ENCODE data around the gene XRCC3.
A peak's percentile ranks its signal among the peaks of the same experiment; 100 is the strongest.

XRCC3 gene

DNA sequence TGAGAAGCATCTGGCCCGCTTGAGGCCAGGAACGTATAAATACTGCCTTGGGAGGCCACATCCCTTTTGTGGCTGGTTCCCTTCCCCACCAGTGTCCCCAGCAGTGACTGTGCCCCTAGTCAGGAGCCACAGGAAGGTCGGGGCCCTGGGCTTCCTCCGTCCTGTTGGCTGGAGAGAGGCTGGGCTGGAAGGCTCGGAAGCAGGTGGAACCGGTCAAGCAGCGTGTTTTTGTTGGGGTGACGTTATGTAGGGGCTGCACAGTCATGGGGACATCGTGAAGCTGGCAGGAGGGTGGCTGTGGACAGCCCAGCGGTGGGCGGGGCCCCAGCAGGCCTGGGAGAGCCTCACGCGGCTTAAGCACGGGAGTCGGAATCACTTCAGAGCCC is 10.1 kb downstream of the XRCC3 start:
- no peaks in the 10 kb centered on the region for H3K9me3 ChIP-seq
- H3K4me1 ChIP-seq, result peaks cover 37% of the 10 kb centered on the region
- no peaks in the 10 kb centered on the region for H3K27me3 ChIP-seq
- TF ChIP-seq, protein P1, sequence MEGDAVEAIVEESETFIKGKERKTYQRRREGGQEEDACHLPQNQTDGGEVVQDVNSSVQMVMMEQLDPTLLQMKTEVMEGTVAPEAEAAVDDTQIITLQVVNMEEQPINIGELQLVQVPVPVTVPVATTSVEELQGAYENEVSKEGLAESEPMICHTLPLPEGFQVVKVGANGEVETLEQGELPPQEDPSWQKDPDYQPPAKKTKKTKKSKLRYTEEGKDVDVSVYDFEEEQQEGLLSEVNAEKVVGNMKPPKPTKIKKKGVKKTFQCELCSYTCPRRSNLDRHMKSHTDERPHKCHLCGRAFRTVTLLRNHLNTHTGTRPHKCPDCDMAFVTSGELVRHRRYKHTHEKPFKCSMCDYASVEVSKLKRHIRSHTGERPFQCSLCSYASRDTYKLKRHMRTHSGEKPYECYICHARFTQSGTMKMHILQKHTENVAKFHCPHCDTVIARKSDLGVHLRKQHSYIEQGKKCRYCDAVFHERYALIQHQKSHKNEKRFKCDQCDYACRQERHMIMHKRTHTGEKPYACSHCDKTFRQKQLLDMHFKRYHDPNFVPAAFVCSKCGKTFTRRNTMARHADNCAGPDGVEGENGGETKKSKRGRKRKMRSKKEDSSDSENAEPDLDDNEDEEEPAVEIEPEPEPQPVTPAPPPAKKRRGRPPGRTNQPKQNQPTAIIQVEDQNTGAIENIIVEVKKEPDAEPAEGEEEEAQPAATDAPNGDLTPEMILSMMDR (IDR thresholded peaks at IDR 0.05; ENCODE audit: low read depth, low read length), result no peak
- no peak for DNase-seq
- H3K36me3 ChIP-seq, result peaks cover 96% of the 10 kb centered on the region
- no peak overlapping the region for H3K4me3 ChIP-seq (ENCODE audit: low read depth, low read length)

DNA sequence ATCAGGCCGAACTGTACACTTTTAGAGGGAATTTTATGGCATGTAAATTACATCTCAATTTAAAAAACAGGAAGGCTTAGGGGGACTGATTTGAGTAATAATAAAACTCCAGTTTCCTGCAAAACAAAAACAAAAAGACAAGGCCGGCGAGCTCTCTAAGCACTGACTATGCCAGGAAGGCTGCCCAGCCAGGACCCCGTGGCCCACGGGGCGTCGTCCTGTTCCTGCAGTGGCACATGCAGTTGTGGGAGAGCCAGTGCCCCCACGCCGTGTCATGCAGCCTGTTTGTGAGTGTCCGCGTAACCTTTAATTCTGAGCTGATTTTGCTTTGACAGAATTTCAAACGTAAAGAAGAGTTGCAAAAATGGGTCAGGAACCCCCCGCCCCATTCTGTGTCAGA is 10.5 kb downstream of the XRCC3 start:
- no peak for DNase-seq
- TF ChIP-seq, protein P1 (IDR thresholded peaks at IDR 0.05; ENCODE audit: low read depth, low read length), result no peak
- Histone ChIP-seq H3K4me3 (ENCODE audit: low read depth, low read length) (no peak overlapping the region), H3K36me3 (peaks cover 96% of the 10 kb centered on the region), H3K4me1 (peaks cover 41% of the 10 kb centered on the region), H3K9me3 (no peaks in the 10 kb centered on the region), H3K27me3 (no peaks in the 10 kb centered on the region)

DNA sequence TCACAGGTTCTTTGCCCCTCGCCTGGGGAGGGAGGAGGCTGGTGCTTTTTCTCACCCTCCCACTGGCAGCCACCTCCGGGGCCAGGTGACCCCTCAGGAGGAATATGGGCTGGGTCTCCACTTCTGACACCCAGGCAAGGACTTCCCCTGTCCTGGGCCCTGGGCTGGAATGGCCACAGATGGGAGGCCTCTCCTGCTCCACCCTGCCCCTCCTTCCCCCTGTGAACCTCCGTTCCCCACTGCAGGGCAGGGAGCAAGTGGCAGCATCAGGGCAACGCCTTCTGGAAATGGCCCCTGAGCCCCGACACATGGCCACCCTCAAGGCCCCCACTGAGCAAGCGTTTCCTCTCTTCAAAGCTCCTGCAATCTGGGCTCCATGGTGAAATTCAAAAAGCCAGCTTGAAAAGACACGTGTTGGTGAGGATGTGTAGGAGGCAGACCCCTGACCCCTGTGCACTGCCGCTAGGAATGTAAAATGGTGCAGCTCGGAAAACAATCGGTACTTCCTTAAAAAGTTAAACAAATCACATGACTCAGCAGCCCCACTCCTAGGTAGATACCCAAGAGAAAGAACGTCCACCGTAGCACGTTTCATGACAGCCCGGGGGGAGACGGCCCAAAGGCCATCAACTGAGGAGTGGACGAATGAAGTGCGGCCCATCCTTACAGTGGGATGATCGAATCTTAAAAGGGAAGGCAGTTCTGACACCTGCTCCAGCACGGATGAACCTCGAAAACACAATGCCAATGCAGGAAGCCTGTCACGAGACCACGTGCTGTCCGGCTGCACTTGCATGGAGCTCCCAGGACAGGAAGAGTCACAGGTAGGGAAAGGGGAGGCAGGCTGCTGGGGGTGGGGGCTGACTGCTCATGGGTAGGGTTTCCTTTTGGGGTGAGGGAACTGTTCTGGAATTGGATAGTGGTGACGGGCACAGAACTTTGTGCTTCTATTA is 11.5 kb downstream of the XRCC3 start:
- peaks cover 44% of the 10 kb centered on the region for H3K4me1 ChIP-seq
- H3K27me3 ChIP-seq, result no peaks in the 10 kb centered on the region
- no peak overlapping the region for H3K4me3 ChIP-seq (ENCODE audit: low read depth, low read length)
- DNase-seq, result no peak
- H3K36me3 ChIP-seq, result peaks cover 96% of the 10 kb centered on the region
- no peaks in the 10 kb centered on the region for H3K9me3 ChIP-seq
- TF ChIP-seq, protein P1 (IDR thresholded peaks at IDR 0.05; ENCODE audit: low read depth, low read length), result no peak

DNA sequence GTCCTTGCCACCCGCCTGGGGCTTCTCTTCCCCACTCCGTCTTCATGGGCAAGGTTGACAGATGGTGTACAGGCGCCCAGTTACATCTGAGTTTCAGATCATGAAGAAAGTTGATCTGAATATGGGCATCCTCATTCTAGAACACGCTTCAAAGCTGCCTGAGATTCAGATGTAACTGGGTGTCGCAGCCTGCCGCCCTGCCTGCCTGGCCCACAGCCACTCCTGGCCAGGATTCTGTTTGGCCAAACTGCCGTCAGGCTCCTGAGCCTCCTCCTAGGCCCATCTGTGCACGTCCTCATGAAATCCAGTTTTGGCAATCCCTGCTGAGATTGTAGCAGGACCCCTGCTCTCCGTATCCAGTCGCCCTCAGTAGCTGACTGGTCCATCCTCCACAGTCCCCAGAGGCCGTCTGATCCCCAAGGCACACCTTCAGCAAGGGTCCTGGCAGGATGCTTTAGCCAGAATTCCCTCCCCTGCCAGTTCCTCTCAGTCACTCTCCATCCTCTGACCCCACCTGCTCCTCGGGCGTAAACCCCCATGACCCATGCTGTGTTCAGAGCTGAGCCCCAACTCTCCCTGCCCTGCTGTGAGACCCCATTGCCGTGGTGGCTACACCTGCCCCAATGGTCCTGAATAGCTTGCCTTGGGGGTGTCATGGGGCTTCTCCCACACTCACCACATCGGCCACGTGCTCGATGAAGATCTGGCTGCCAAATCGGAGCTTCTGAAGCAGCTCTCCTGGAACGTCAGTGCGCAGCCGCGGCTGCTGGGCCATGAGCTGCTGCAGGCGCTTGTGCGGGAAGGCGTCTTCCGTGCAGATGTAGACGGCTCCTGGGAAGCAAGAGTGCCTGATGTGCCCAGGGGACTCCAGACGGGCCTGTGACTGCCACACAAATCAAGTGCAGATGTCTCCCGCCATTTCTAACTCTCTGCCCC is 12.5 kb downstream of the XRCC3 start:
- TF ChIP-seq, protein P1 (IDR thresholded peaks at IDR 0.05; ENCODE audit: low read depth, low read length), result no peak
- H3K9me3 ChIP-seq, result no peaks in the 10 kb centered on the region
- DNase-seq, result peak; percentile 74
- peaks cover 96% of the 10 kb centered on the region for H3K36me3 ChIP-seq
- peaks cover 50% of the 10 kb centered on the region for H3K4me1 ChIP-seq
- no peaks in the 10 kb centered on the region for H3K27me3 ChIP-seq
- no peak overlapping the region for H3K4me3 ChIP-seq (ENCODE audit: low read depth, low read length)

DNA sequence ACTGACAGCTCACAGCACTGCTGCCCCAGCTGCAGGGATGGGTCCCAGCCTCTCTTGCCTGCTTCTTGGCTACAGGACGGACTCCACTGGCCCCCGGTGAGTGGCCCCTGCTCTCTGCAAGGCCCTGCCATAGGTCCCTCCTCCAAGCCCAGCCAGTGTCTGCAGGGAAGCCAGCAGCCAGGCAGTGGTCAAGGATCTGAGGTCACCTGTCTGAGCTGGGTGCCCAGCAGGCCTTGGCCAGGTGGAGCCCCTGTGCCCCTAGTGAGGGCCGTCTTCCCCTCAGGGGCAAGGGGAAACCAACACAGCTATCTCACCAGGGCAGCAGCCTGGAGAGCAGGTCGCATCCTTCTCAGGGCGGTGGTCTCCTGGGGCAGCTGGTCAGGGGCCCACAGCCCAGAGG is 13.2 kb downstream of the XRCC3 start:
- no peaks in the 10 kb centered on the region for H3K9me3 ChIP-seq
- TF ChIP-seq, protein P1 (IDR thresholded peaks at IDR 0.05; ENCODE audit: low read depth, low read length), result no peak
- H3K4me3 ChIP-seq (ENCODE audit: low read depth, low read length), result no peak overlapping the region
- no peaks in the 10 kb centered on the region for H3K27me3 ChIP-seq
- peaks cover 51% of the 10 kb centered on the region for H3K4me1 ChIP-seq
- no peak for DNase-seq
- peaks cover 94% of the 10 kb centered on the region for H3K36me3 ChIP-seq
